ENCODE measurements around the gene KLC4.
"Not testable (repeated sequence)": the region's sequence is repeated elsewhere in the genome, so short reads cannot be mapped to it uniquely, and the experiment has no call there.

Gene KLC4

DNA sequence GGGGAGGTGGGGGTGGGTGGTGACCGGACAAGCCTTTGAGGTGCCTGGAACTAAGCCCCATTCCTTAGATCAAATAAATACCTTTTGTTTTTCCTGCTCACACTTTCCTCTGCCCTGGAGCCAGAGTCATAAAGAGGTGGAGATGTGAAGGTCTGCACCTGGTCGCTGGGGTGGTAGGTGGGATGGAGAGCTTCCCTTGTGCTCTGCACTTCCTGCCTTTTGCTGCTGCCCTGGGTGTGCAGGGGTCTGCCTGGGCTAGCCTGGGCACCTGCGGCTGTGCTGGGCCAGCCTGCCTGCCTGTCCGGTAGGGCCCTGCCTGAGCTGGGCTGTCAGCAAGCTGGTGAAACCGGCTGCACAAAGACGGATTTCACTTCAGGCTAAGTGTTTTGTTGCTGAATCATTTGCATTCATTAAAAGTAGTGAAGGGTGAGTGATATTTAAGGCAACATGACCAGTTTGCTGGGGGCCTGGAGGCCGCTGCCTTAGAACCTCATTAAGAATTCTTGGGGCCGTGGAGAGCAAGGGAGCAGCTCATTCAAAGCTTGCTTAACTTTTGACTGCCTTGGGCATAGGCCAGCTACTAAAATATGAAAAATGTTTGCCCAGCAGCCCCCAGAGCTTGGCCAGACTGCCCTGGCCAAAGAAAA, 37.1 kb downstream of the KLC4 start:
- DNase-seq = no peak

DNA sequence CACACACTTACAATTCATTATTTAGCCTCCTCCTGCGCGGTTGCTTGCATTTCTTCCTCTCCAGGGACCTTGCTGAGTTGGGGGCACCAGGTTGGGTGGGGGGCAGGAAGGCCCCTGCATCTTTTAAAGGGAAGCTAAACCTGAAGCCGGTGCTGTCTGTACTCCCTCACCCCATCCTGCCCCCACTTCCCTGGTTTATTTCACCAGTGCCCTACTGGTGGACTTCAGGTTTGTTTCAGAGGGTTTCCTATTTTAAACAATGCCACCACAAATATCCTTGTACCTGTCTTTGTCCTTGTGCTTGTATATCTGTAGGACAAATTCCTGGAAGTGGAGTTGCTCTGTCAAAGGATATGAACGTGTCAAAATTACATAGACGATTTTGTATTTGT, 37.7 kb downstream of the KLC4 start:
- DNase-seq = no peak

DNA sequence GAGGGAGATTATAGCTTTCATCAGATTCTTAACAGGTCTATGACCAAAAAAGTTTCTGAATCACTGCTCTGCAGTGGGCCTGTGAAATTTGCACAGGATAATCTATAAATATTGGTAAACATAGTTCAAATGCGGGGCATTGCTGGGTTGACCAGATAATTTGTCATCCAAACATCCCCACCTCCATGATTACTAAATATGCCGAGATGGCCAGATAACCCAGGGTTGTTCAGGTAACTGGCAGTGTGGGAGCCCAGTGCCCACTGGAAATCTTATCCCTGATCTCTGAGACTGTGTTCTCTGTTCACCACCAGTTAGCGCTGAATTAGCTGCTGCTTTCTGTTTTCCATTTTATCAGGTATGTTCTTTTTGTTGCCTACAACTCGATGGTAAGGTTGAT, 38.1 kb downstream of the KLC4 start:
- no peak for DNase-seq

DNA sequence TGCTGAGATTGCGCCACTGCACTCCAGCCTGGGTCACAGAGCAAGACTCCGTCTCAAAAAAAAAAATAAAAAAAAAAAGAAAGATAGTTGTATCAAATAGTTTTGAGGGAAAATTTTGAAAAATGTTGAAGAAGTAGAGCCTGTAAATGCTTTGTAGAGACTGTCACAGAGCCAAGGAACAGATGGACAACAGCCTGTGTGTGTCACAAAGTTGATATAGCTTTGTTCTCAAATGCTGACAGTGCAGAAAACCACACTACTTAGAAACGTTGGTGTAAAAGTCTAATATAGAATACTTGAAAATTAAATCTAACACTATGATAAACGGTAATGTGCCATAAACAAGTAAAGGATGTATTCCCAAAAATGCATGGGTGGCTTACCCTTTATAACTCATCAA, 42.1 kb downstream of the KLC4 start:
- DNase-seq = no peak

DNA sequence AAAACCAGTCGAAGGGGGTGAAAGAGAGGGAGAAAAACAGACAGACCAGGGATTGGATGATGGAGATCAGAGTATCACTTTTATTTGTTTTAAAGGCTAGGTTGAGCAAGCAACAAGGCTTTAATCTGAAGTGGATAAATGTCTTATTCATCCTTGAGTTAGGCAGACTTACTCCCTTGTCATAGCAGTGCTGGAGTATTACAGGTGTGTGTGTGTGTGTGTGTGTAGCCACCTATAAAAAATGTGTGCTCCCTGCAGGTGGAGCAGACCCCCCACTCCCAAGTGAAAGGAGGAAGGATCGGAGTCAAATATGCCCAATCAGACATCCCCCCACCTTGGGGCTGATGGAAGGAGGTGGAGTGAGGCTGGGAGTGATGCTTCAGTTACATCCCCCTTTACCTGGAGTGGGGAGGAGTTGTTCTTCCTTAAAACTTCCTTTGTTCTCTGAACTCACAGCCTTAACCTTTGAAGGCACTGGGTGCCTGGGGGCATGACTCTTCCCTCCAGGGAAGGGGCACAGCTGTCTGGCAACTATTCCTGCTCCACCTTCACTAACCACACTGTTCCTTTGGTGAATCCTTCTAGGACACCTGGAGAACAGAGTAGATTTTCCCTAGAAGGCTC, 43.9 kb downstream of the KLC4 start:
- DNase-seq = no peak

DNA sequence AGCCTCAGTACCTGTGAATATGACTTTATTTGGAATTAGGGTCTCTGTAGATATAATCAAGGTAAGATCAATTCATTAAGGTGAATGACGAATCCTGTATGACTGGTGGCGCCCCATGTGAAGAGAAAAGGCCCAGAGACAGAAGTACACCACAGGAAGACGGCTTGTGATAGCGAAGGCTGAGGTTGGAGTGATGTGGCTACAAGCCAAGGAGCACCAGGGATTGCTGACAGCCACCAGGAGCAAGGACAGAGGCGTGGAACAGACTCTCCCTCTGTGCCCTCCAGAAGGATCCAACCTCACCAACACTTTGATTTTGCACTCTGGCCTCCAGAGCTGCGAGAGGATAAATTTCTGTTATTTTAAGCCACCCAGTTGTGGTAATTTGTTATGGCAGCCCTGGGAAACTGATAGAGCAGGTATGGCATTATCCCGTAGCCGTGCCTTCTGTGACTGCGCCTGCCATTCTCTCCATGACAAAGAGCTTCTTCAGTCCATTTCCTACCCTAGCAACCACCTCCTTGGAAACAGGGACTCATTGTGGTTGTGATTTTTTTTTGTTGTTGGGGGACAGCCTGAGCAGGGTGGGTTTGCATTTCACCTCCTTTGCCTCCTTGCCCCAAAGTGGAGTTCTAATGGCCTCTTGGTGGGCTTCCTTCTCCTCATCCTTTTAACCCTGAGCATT, 46.2 kb downstream of the KLC4 start:
- DNase-seq = no peak

DNA sequence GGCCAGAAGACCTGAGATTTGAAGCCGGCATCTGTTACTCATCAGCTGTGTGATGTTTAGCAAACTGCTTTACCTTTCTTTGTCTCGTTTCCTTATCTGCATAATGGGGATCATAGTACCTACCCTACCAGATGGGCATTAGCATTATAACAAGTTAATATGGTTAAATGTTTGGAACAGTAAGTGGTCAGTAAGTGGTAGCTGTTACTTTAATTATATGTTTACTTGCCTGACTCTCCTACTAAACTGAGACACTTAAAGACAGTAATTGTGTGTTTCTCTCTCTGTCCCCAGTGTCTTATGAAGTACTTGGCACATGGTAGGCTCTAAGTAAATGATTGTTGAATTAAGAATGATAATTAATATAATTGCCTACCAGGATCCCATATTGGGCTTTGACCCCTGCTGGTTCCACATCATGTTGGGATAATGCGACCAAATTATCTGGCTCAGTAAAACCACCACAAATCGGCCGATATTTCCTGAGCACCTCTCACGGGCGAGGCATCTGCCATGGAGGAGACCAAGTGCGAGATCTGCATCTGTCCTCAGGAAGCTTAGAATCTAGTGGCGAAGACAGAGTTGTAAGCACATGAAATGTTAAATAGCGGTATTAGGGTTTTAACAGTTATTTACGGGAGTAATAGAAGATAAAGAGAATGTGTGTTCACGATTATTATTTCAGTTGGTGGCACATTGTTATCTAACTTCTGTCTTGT, 48.1 kb downstream of the KLC4 start:
- DNase-seq = no peak

DNA sequence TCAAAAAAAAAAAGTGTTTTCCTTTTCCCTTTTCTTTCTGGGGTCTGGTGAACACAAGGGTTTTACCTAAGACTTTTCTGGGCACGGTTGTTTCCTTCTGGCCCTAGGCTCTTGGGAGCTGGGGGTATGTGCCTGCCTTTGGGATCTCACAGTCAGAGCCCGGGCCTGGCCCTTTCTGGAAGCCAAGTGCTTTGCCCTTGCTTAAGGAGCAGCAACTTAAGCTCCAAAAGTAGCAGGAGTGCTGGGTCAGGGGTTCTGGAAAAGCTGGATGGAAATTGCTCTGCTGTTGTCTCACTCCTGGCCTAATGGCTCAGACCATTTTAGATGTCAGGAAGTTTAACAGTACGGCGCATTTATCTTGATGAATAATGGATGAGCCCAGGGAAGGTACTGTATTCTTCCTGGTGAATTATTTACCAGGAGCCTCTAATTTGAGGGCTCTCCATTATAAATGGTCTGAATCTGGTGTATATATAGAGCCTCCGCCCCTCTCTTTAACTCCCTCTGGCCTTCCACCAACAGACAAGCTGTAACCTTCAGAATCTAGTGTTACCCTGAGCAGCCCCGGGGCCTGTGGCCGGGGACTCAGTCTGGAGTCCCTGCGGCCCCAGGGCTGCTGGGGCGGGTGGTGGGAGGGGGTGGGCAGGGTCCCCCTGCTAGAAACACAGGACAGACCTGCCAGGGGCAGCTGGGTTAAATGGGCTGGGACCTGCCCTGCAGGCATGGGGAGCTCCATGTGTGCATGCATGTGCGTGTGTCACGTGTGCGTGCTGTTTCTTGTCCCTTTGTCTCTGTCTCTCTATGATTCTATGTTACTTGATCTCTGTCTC, 54.2 kb downstream of the KLC4 start:
- DNase-seq = no peak

DNA sequence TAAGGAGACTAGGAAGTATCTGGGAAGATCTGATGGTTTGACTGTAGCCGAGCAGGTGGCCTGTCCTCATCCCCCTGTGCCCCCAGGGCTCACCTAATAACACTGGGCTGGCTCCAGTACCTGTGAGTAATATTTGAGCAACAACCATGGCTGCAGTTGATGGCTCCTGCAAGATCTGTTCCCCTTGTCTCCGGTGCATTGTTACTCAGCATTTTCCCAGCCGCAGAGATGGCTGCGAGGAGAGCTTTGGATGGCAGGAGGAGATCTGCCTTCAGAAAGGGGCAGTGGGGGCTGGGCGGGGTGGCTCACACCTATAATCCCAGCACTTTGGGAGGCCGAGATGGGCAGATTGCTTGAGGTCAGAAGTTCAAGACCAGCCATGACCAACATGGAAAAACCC, 55.9 kb downstream of the KLC4 start:
- DNase-seq = no peak

DNA sequence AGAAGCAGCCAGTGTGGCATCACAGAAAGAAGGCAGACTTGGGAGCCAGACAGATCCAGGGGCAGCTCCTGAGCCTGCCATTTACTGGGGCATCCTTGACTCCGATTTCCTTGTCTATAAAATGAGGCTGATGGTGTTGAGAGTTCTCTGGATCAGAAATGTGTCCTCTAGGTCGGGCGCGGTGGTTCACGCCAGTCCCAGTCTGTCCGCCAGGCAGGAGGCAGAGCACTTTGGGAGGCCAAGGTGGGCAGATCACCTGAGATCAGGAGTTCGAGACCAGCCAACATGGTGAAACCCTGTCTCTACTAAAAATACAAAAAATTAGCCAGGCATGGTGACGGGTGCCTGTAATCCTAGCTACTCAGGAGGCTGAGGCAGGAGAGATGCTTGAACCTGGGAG, 58.0 kb downstream of the KLC4 start:
- not testable (repeated sequence) for DNase-seq

DNA sequence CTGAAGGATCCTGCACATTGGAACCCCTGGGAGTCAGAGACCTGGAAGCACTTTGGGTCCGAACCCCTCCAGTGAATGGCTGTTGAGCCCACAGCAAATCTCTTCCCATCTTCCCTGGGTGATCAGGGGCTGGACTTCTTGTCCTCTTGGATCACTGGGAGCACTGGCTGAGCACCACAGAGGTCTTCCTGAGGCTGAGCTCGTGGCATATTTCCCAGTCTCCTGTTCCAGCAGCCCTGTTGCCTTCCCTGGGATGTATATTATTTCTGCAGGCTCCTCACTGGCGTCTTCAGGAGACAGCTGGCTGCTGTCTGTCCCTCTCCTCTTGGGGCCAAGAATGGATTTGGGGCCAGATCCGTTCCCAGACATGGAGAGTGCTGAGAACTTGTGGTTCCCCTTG, 60.1 kb downstream of the KLC4 start:
- DNase-seq = no peak

DNA sequence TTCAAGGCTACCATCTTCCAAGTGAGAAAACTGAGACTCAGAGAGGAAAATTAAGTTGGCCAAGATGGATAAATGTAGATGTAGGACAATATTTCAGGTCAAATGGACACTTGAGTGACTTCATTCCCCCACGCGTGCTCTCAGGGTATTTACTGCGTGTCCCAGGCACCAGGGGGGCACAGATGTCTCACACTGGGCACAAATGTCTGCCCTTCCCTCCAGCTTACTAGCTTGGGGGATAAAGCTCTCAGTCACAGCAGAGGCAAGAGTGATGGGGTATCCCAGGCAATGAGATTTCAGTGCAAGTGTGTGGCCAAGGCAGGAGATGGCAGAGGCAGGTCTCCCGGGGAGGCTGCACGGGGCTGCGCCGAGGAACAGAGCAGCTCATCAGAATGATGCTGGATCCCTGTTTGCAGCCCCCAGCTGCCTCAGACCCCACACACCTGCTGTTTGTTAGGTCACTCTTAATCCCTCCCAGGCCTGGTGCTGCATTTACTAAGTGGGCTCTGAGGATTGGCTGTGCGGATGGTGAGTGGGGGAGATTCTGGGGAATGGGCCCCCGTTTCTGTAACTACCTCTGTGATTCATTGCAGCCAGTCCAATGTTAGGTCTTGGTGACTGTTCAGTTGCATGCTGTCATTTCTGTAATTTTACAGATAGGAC, 60.8 kb downstream of the KLC4 start:
- DNase-seq = no peak

DNA sequence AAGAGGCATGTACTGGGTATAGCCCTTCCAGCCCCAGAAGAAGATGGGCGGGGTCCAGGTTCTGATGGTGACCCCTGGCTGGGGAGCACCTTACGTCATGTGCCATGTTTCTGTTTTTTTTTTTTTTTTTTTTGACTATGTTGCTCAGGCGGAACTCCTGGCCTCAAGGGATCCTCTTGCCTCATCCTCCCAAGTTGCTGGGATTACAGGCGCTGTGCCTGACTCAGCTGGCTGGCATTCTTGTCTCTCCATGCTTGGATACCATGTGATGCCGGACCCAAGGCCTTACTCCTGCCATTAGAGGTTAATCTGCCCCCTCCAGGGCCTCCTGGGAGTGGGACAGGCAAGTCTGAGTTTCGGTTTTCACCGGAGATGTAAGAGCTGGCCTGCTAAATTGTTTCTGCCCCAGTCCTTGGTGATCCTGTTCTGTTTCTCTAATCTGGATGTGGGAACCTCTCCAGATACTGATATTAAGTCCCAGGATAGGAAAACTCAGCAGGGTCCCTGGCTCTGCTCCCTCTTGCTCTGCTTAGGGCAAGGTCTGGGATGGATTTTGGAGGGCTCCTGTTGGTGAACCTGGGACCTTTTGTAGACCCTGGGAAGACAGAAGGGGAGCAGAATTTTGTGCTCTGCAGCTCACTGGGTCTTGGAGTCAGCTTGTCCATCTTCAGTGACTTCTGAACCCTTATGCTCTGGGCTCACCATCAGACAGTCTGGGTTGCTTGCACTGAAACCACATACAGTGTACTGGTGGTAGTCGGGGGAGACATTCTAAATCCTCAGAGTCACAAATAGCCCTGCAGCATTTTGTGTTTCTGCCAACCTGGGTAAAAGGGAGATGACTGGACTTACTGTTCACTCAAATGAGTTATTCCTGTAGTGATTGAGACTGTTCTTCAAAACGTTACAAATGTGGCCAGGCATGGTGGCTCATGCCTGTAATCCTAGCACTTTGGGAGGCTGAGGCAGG, 61.8 kb downstream of the KLC4 start:
- DNase-seq = no peak

DNA sequence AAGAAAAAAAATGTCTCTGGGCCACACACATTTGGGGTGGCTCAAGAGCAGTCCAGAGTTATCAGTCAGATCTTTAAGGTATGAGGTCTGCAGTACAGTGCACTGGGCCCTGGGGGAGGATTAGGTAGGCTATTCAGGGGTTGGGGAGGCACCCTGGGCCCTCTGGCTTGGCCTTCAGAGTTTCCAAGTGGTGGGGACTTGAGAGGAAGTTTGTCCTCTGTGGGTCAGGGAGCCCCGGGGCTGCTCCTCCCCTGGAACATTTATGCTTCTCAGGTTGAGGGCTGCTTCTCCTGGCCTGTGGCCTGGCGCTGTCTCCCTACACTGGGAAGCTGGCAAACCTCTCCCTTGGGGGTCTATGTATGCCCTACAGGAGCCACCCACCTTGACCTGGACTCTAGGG, 62.7 kb downstream of the KLC4 start:
- no peak for DNase-seq

DNA sequence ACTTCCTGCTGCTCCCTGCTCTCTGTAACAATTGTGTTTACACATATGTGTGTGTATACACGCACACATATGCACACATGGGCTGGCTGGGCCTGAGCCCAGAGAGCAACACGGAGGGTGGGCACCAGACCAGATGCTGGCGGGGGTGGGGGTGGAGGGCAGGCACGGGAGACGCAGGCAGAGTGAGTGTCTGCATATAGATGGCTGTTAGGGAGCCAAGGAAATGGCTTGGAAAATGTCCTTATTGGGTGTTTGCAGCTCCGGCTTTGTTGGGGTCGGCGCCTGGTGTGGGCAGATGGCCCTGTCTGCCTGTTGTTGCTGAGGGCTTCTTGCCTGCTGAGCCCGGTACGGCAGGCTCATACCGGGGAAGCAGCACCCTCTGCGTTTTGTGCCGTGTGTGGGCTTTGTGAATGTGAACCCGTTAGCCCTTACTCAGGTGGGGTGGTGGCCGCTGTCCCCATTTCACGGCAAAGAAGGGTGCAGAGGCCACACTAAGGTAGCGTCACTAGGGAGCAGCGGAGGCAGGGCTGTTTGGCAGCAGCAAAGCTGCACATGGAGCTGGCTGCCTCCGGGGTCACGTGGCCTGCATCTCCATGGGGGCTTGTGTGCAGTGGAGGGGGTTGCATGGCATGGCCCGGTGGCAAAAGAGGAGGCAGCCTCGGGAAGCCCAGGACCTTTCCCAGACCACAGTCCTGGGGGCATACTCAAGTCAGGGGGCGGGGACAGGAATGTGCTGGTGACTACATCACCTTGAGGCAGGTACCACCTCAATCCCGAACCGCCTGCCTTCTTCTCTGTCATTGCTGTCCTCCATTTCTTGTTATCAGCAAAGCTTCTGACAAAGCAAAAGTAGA, 64.3 kb downstream of the KLC4 start:
- DNase-seq = no peak

DNA sequence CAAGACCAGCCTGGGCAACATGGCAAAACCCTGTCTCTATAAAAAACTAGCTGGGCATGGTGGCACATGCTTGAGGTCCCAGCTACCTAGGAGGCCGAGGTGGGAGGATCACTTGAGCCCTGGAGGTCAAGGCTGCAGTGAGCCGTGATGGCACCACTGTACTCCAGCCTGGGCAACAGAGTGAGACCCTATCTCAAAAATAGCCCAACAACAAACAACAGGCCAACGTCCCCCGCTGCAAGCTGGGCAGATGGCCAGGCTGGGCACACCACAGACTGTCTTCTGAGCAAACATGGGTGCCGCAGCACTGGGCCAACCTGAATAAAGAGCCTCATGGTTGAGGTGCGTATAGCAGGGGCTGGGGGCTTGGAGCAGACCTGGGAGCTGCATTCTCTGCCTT, 65.0 kb downstream of the KLC4 start:
- DNase-seq = no peak
